OCI-LY7 (cell line): ENCODE measurements around the gene C10orf62. TPM values are rescaled to one million over a fixed set of nuclear protein-coding genes. Genes with fewer than 3 reads are reported as not detected.

Source experiments
- BruUV-seq: library from RNA; stranded (reverse); fragments of 400-500 nt; replicated peaks from 2 replicates; lab custom pipeline; 2021; lab: Mats Ljungman, UMichigan
- CTCF ChIA-PET: fragments of 300-600 bp; sonication (Branson Sonifier 250); formaldehyde crosslinking; loops from one replicate; lab custom pipeline; 2022; ENCODE audit warnings: antibody characterized with exemption; ENCODE audit not compliant: unreplicated experiment; lab: Charles Lee
- POLR2A ChIA-PET: fragments of 300-600 bp; sonication (Branson Sonifier 250); formaldehyde crosslinking; loops from one replicate; lab custom pipeline; 2022; ENCODE audit warnings: antibody characterized with exemption; lab: Charles Lee
- DNase-seq: peaks from one replicate; pipeline ENCODE4 v3.0.0-alpha.2; 2015; ENCODE audit warnings: low spot score
- H2AFZ ChIP-seq: fragments of 200-600 bp; sonication (generic), shearing (Covaris generic); 2 replicates; pipeline ENCODE4 v1.6.1; 2014; ENCODE audit warnings: mild to moderate bottlenecking, antibody characterized with exemption, low read length, moderate library complexity
- H3K27ac ChIP-seq: fragments of 200-600 bp; sonication (generic); 2 replicates; pipeline ENCODE4 v1.5.1; 2014; ENCODE audit warnings: mixed run types, low read depth, mild to moderate bottlenecking, moderate library complexity, low read length, inconsistent platforms; ENCODE audit not compliant: poor library complexity, severe bottlenecking
- H3K36me3 ChIP-seq: fragments of 200-600 bp; sonication (generic); 2 replicates; pipeline ENCODE4 v1.6.1; 2014; ENCODE audit warnings: mild to moderate bottlenecking, antibody characterized with exemption, low read length, moderate library complexity, mixed read lengths; ENCODE audit not compliant: insufficient read depth
- H3K4me1 ChIP-seq: fragments of 200-600 bp; sonication (generic); 2 replicates; pipeline ENCODE4 v1.5.1; 2014; ENCODE audit warnings: mild to moderate bottlenecking, low read length; ENCODE audit not compliant: insufficient read depth, poor library complexity, severe bottlenecking
- H3K4me2 ChIP-seq: fragments of 200-600 bp; sonication (generic); 2 replicates; pipeline ENCODE4 v1.6.1; 2014; ENCODE audit warnings: mild to moderate bottlenecking, low read length
- H3K4me3 ChIP-seq: fragments of 200-600 bp; sonication (generic); 2 replicates; pipeline ENCODE4 v1.5.1; 2014; ENCODE audit warnings: mild to moderate bottlenecking, low read depth, low read length; ENCODE audit not compliant: poor library complexity, severe bottlenecking
- H3K79me2 ChIP-seq: fragments of 200-600 bp; sonication (generic); 2 replicates; pipeline ENCODE4 v1.6.1; 2016; ENCODE audit warnings: low read depth, mild to moderate bottlenecking, low read length, moderate library complexity, mixed read lengths; ENCODE audit not compliant: insufficient read depth
- H3K9me2 ChIP-seq: fragments of 200-600 bp; sonication (generic); 2 replicates; pipeline ENCODE4 v1.6.1; 2016; ENCODE audit warnings: mild to moderate bottlenecking, low read length, mixed read lengths; ENCODE audit not compliant: insufficient read depth
- H3K9me3 ChIP-seq: fragments of 200-600 bp; sonication (generic); 2 replicates; pipeline ENCODE4 v1.6.1; 2014; ENCODE audit warnings: mild to moderate bottlenecking, mixed run types, low read length, mixed read lengths
- H4K20me1 ChIP-seq: fragments of 200-600 bp; sonication (generic); 2 replicates; pipeline ENCODE4 v1.6.1; 2014; ENCODE audit warnings: mild to moderate bottlenecking, antibody characterized with exemption, low read length, moderate library complexity, mixed read lengths; ENCODE audit not compliant: insufficient read depth
- CTCF ChIP-seq: fragments of 200-600 bp; sonication (generic); conservative IDR thresholded peaks from 2 replicates; pipeline ENCODE4 v1.5.1; 2014; ENCODE audit warnings: mild to moderate bottlenecking, antibody characterized with exemption, low read length, moderate library complexity, mixed read lengths
- EZH2phosphoT487 ChIP-seq: fragments of 200-600 bp; sonication (generic); IDR thresholded peaks from 2 replicates; pipeline ENCODE4 v1.6.1; 2018; ENCODE audit warnings: low read depth, borderline replicate concordance, mild to moderate bottlenecking, mixed run types, antibody characterized with exemption, low read length, moderate library complexity, mixed read lengths
- intact Hi-C: fragments of 100-400 bp; cut with micrococcal nuclease; formaldehyde crosslinking; loops from one replicate; pipeline ENCODE4 v1.10.0; 2022; ENCODE audit not compliant: unreplicated experiment
- total RNA-seq, 2 experiments: library from RNA; depleted of rRNA in 1 of 2; stranded (reverse); fragments of >200 nt in 1 of 2; shearing (Covaris generic) in 1 of 2; gene quantifications; 2 replicates each; pipeline ENCODE4 v1.2.3, GENCODE V29; 2014 to 2022

C10orf62 gene
- total RNA-seq, 2 experiments from 2014 or later, result not detected

- CTCF ChIA-PET, result no interaction called here
Observed at GRCh38 chr10:97618285-97618684, 28.8 kb downstream of the C10orf62 start.

GRCh38 chr10:97618733-97619132, 29.2 kb downstream of the C10orf62 start:
- POLR2A ChIA-PET, result interaction anchor here (0.7 kb wide), 2 partner anchors 20 to 242 kb away, joined by 3 to 5 read pairs; no protein-coding TSS in a partner anchor
- no peaks in the 10 kb centered on the region for H3K79me2 ChIP-seq
- no peak for DNase-seq
- H4K20me1 ChIP-seq, result no peaks in the 10 kb centered on the region
- no TSS peak for BruUV-seq
- H3K4me3 ChIP-seq, result no peak overlapping the region
- H3K27ac ChIP-seq, result no peak overlapping the region
- intact Hi-C loops, result no loop called here
- H3K9me3 ChIP-seq, result no peaks in the 10 kb centered on the region
- CTCF ChIA-PET, result no interaction called here
- no peak overlapping the region for H2AFZ ChIP-seq
- no peaks in the 10 kb centered on the region for H3K9me2 ChIP-seq
- no peaks in the 10 kb centered on the region for H3K36me3 ChIP-seq
- no peak overlapping the region for H3K4me2 ChIP-seq
- H3K4me1 ChIP-seq, result no peaks in the 10 kb centered on the region
- TF ChIP-seq EZH2phosphoT487 (no peak), CTCF (no peak)

More at GRCh38 chr10:97618285-97618684, 28.8 kb downstream of the C10orf62 start:
- Histone ChIP-seq H3K4me3 (no peak overlapping the region), H3K4me1 (no peaks in the 10 kb centered on the region), H4K20me1 (no peaks in the 10 kb centered on the region), H3K4me2 (no peak overlapping the region), H3K9me2 (no peaks in the 10 kb centered on the region), H3K79me2 (no peaks in the 10 kb centered on the region), H3K9me3 (no peaks in the 10 kb centered on the region), H3K27ac (no peak overlapping the region), H2AFZ (no peak overlapping the region), H3K36me3 (no peaks in the 10 kb centered on the region)
- DNase-seq, result no peak
- BruUV-seq, result no TSS peak
- intact Hi-C loops, result no loop called here
- POLR2A ChIA-PET, result interaction anchor here (0.7 kb wide), 5 partner anchors 16 to 1926 kb away, joined by 3 to 5 read pairs (median 5); no protein-coding TSS in a partner anchor
- no peak for TF ChIP-seq EZH2phosphoT487
- TF ChIP-seq CTCF, result no peak

- DNase-seq, result no peak
- no peak overlapping the region for H3K27ac ChIP-seq
- H3K9me3 ChIP-seq, result no peaks in the 10 kb centered on the region
- no peak overlapping the region for H3K4me3 ChIP-seq
- no TSS peak for BruUV-seq
- no peaks in the 10 kb centered on the region for H3K9me2 ChIP-seq
- CTCF ChIA-PET, result no interaction called here
- H3K4me2 ChIP-seq, result no peak overlapping the region
- H2AFZ ChIP-seq, result no peak overlapping the region
- H3K4me1 ChIP-seq, result no peaks in the 10 kb centered on the region
- POLR2A ChIA-PET, result interaction anchor here (0.5 to 0.7 kb wide), 3 partner anchors 93 to 169 kb away, joined by 4 read pairs; no protein-coding TSS in a partner anchor
- intact Hi-C loops, result no loop called here
- no peaks in the 10 kb centered on the region for H4K20me1 ChIP-seq
- no peak for TF ChIP-seq EZH2phosphoT487
- no peak for TF ChIP-seq CTCF
- H3K79me2 ChIP-seq, result no peaks in the 10 kb centered on the region
- H3K36me3 ChIP-seq, result no peaks in the 10 kb centered on the region
Observed at GRCh38 chr10:97623277-97623676, 33.8 kb downstream of the C10orf62 start.
